ENCODE data around the gene TPCN1. TPM values are rescaled to one million over a fixed set of nuclear protein-coding genes. Genes with fewer than 3 reads are reported as not detected.

Gene TPCN1
- total RNA-seq, 1 donor from 2014 or later, result 27.9 TPM

GRCh38 chr12:113270709-113271009 lies 49.4 kb downstream of the TPCN1 start:
- peaks cover 18% of the 10 kb centered on the region for H3K4me1 Mint-ChIP-seq (ENCODE audit: low read depth, unreplicated experiment)
- no peak overlapping the region for H3K27ac ChIP-seq (ENCODE audit: low read depth, low read length)
- no peak overlapping the region for H3K4me3 ChIP-seq (ENCODE audit: insufficient read depth, low read depth, low read length)
- no peak overlapping the region for H3K4me2 ChIP-seq (ENCODE audit: low read length)
- FAIRE-seq (no peak), DNase-seq (ENCODE audit: low read depth) (no peak)
- peaks cover 3% of the 10 kb centered on the region for H3K9me3 Mint-ChIP-seq (ENCODE audit: unreplicated experiment)
- no peak overlapping the region for H3K4me3 Mint-ChIP-seq (ENCODE audit: unreplicated experiment)
- no peaks in the 10 kb centered on the region for H3K27me3 ChIP-seq (ENCODE audit: insufficient read depth, low read length)
- H2AFZ ChIP-seq (ENCODE audit: low read depth, low read length), result no peak overlapping the region
- peaks cover 25% of the 10 kb centered on the region for H3K36me3 Mint-ChIP-seq (ENCODE audit: low read depth, unreplicated experiment)
- TF ChIP-seq EZH2 (IDR thresholded peaks at IDR 0.05; ENCODE audit: insufficient read depth, low read length) (no peak), CTCF (IDR thresholded peaks at IDR 0.05; ENCODE audit: insufficient read depth, low read depth, low read length) (no peak)
- no peaks in the 10 kb centered on the region for H3K79me2 ChIP-seq (ENCODE audit: insufficient read depth, low read length)
- no peak overlapping the region for H3K9ac ChIP-seq (ENCODE audit: low read length)
- H3K9me3 ChIP-seq (ENCODE audit: insufficient read depth, low read depth, low read length), result no peaks in the 10 kb centered on the region
- H3K27ac Mint-ChIP-seq (ENCODE audit: unreplicated experiment), result no peak overlapping the region
- peaks cover 15% of the 10 kb centered on the region for H3K4me1 ChIP-seq (ENCODE audit: insufficient read depth, low read length)
- H3K36me3 ChIP-seq (ENCODE audit: insufficient read depth, low read length), result no peaks in the 10 kb centered on the region
- H3K27me3 Mint-ChIP-seq (ENCODE audit: low read depth, unreplicated experiment), result no peaks in the 10 kb centered on the region
- no peaks in the 10 kb centered on the region for H4K20me1 ChIP-seq (ENCODE audit: insufficient read depth, low read length)

GRCh38 chr12:113271466-113271852 lies 50.2 kb downstream of the TPCN1 start:
- Histone ChIP-seq H3K27ac (ENCODE audit: low read depth, low read length) (peak overlapping the region; percentile 46), H3K4me3 (ENCODE audit: insufficient read depth, low read depth, low read length) (peak overlapping the region; percentile 13), H3K9ac (ENCODE audit: low read length) (peak overlapping the region; percentile 42), H3K4me2 (ENCODE audit: low read length) (peak overlapping the region; percentile 76), H3K9me3 (ENCODE audit: insufficient read depth, low read depth, low read length) (no peaks in the 10 kb centered on the region), H3K27me3 (ENCODE audit: insufficient read depth, low read length) (no peaks in the 10 kb centered on the region), H4K20me1 (ENCODE audit: insufficient read depth, low read length) (no peaks in the 10 kb centered on the region), H3K79me2 (ENCODE audit: insufficient read depth, low read length) (no peaks in the 10 kb centered on the region), H3K36me3 (ENCODE audit: insufficient read depth, low read length) (no peaks in the 10 kb centered on the region), H2AFZ (ENCODE audit: low read depth, low read length) (peak overlapping the region; percentile 71), H3K4me1 (ENCODE audit: insufficient read depth, low read length) (peaks cover 15% of the 10 kb centered on the region)
- Mint-ChIP-seq H3K27ac (ENCODE audit: unreplicated experiment) (peak overlapping the region; percentile 23), H3K36me3 (ENCODE audit: low read depth, unreplicated experiment) (peaks cover 19% of the 10 kb centered on the region), H3K4me3 (ENCODE audit: unreplicated experiment) (no peak overlapping the region), H3K4me1 (ENCODE audit: low read depth, unreplicated experiment) (peaks cover 24% of the 10 kb centered on the region), H3K27me3 (ENCODE audit: low read depth, unreplicated experiment) (no peaks in the 10 kb centered on the region), H3K9me3 (ENCODE audit: unreplicated experiment) (no peaks in the 10 kb centered on the region)
- DNase-seq (ENCODE audit: low read depth) (peak; percentile 11), FAIRE-seq (no peak)
- no peak for TF ChIP-seq CTCF (IDR thresholded peaks at IDR 0.05; ENCODE audit: insufficient read depth, low read depth, low read length)
- no peak for TF ChIP-seq EZH2 (IDR thresholded peaks at IDR 0.05; ENCODE audit: insufficient read depth, low read length)

GRCh38 chr12:113271853-113272561 lies 50.7 kb downstream of the TPCN1 start:
- H3K9me3 Mint-ChIP-seq (ENCODE audit: unreplicated experiment), result no peaks in the 10 kb centered on the region
- H3K4me1 Mint-ChIP-seq (ENCODE audit: low read depth, unreplicated experiment), result peaks cover 24% of the 10 kb centered on the region
- H3K27ac Mint-ChIP-seq (ENCODE audit: unreplicated experiment), result peak overlapping the region; percentile 23
- Histone ChIP-seq H2AFZ (ENCODE audit: low read depth, low read length) (peak overlapping the region; percentile 71), H3K36me3 (ENCODE audit: insufficient read depth, low read length) (no peaks in the 10 kb centered on the region), H3K4me1 (ENCODE audit: insufficient read depth, low read length) (peaks cover 15% of the 10 kb centered on the region), H3K9me3 (ENCODE audit: insufficient read depth, low read depth, low read length) (no peaks in the 10 kb centered on the region), H3K4me3 (ENCODE audit: insufficient read depth, low read depth, low read length) (peak overlapping the region; percentile 13), H3K4me2 (ENCODE audit: low read length) (peak overlapping the region; percentile 76), H3K27ac (ENCODE audit: low read depth, low read length) (peak overlapping the region; percentile 46), H3K27me3 (ENCODE audit: insufficient read depth, low read length) (no peaks in the 10 kb centered on the region), H3K79me2 (ENCODE audit: insufficient read depth, low read length) (no peaks in the 10 kb centered on the region), H4K20me1 (ENCODE audit: insufficient read depth, low read length) (no peaks in the 10 kb centered on the region), H3K9ac (ENCODE audit: low read length) (peak overlapping the region; percentile 42)
- FAIRE-seq (no peak), DNase-seq (ENCODE audit: low read depth) (peak; percentile 70)
- H3K4me3 Mint-ChIP-seq (ENCODE audit: unreplicated experiment), result no peak overlapping the region
- TF ChIP-seq EZH2 (IDR thresholded peaks at IDR 0.05; ENCODE audit: insufficient read depth, low read length), result no peak
- no peak for TF ChIP-seq CTCF (IDR thresholded peaks at IDR 0.05; ENCODE audit: insufficient read depth, low read depth, low read length)
- peaks cover 16% of the 10 kb centered on the region for H3K36me3 Mint-ChIP-seq (ENCODE audit: low read depth, unreplicated experiment)
- no peaks in the 10 kb centered on the region for H3K27me3 Mint-ChIP-seq (ENCODE audit: low read depth, unreplicated experiment)
